Suprapubic skin (tissue), 3 donors: ENCODE data around the gene ARSG.

Experiments used
- EP300 ChIP-seq: sonication (generic); formaldehyde crosslinking; IDR thresholded peaks from one replicate; pipeline ENCODE4 v1.6.1; 2017; ENCODE audit warnings: antibody characterized with exemption
- POLR2A ChIP-seq, 2 donors: fragments of 450-650 bp; IDR thresholded peaks; one replicate each; pipeline ENCODE4 v1.6.1; 2017; ENCODE audit warnings: antibody characterized with exemption in 2 of 2, mild to moderate bottlenecking in 2 of 2, moderate library complexity in 2 of 2
- TF ChIP-seq, protein P1 (sequence below), 2 donors: fragments of 200-600 bp in 1 of 2; fragments of 450-650 bp in 1 of 2; sonication (generic) in 1 of 2; IDR thresholded peaks; one replicate each; pipeline ENCODE4 v1.5.1; 2016 to 2019; ENCODE audit warnings: antibody characterized with exemption in 2 of 2, mild to moderate bottlenecking in 1 of 2, moderate library complexity in 1 of 2

DNA sequence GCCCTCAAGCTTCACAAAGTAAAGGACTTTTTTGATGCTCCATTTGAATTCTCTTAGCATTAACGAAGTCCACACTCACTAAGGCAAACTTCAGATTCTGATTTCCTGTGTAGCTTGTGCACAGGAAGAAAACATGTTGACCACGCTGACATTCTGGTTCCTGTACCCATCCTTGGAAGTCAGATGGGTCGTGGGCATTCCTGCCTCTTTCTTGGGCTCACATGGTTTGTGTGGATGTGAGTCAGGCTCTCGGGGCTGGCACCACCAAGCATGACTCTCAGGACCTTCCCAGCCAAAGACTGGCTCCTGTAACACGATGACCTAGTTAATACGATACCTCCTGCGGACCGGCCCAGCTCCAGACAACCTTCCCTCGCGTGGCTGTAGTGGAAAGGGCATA is 32.8 kb downstream of the ARSG start:
- TF ChIP-seq, protein P1, sequence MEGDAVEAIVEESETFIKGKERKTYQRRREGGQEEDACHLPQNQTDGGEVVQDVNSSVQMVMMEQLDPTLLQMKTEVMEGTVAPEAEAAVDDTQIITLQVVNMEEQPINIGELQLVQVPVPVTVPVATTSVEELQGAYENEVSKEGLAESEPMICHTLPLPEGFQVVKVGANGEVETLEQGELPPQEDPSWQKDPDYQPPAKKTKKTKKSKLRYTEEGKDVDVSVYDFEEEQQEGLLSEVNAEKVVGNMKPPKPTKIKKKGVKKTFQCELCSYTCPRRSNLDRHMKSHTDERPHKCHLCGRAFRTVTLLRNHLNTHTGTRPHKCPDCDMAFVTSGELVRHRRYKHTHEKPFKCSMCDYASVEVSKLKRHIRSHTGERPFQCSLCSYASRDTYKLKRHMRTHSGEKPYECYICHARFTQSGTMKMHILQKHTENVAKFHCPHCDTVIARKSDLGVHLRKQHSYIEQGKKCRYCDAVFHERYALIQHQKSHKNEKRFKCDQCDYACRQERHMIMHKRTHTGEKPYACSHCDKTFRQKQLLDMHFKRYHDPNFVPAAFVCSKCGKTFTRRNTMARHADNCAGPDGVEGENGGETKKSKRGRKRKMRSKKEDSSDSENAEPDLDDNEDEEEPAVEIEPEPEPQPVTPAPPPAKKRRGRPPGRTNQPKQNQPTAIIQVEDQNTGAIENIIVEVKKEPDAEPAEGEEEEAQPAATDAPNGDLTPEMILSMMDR (IDR thresholded peaks at IDR 0.05), result no peak
- TF ChIP-seq POLR2A (IDR thresholded peaks at IDR 0.05), result no peak
- TF ChIP-seq EP300, result no peak
